ENCODE results near the gene PPP1CA.

GRCh38 chr11:67393437-67393836, 8.2 kb downstream of the PPP1CA start:
- TF ChIP-seq SMC3 (IDR thresholded peaks at IDR 0.05) (no peak), ZSCAN20 (CRISPR knock-in tag; IDR thresholded peaks at IDR 0.05) (no peak), MAX (IDR thresholded peaks at IDR 0.05) (no peak), MAZ (IDR thresholded peaks at IDR 0.05; ENCODE audit: borderline replicate concordance, low read depth, low read length) (no peak), POLR2A (IDR thresholded peaks at IDR 0.05; ENCODE audit: low read length) (no peak), REST (IDR thresholded peaks at IDR 0.05) (no peak), NFE2L2 (conservative IDR thresholded peaks at IDR 0.05; ENCODE audit: low read length) (no peak), ESRRA (IDR thresholded peaks at IDR 0.05; ENCODE audit: borderline replicate concordance, low read length) (no peak), JUN (IDR thresholded peaks at IDR 0.05) (no peak), GATA3 (IDR thresholded peaks at IDR 0.05; ENCODE audit: borderline replicate concordance) (no peak)
- TF ChIP-seq, protein P1, sequence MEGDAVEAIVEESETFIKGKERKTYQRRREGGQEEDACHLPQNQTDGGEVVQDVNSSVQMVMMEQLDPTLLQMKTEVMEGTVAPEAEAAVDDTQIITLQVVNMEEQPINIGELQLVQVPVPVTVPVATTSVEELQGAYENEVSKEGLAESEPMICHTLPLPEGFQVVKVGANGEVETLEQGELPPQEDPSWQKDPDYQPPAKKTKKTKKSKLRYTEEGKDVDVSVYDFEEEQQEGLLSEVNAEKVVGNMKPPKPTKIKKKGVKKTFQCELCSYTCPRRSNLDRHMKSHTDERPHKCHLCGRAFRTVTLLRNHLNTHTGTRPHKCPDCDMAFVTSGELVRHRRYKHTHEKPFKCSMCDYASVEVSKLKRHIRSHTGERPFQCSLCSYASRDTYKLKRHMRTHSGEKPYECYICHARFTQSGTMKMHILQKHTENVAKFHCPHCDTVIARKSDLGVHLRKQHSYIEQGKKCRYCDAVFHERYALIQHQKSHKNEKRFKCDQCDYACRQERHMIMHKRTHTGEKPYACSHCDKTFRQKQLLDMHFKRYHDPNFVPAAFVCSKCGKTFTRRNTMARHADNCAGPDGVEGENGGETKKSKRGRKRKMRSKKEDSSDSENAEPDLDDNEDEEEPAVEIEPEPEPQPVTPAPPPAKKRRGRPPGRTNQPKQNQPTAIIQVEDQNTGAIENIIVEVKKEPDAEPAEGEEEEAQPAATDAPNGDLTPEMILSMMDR (IDR thresholded peaks at IDR 0.05), result no peak
